ENCODE measurements around the gene GPR89B.
"Not testable (repeated sequence)": the region's sequence is repeated elsewhere in the genome, so short reads cannot be mapped to it uniquely, and the experiment has no call there.

The GPR89B gene

DNA sequence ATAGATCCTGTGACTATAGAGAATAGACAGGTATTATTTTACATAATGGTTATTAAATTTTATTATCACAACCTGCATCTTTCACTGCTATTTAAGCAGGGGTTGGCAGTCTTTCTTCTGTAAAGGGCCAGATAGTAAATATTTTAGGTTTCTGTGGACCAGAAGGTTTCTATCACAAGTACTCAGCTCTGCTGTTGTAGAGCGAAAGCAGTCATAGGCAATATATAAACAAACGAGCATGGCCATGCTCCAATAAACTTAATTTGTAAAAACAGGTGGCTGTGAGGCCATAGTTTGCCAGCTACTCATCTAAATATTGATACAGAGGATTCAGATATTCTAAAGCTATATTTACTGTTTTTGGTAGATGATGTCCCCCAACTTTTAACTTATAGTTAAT is 12.2 kb downstream of the GPR89B start:
- DNase-seq (ENCODE audit: low read depth): not testable (repeated sequence)

DNA sequence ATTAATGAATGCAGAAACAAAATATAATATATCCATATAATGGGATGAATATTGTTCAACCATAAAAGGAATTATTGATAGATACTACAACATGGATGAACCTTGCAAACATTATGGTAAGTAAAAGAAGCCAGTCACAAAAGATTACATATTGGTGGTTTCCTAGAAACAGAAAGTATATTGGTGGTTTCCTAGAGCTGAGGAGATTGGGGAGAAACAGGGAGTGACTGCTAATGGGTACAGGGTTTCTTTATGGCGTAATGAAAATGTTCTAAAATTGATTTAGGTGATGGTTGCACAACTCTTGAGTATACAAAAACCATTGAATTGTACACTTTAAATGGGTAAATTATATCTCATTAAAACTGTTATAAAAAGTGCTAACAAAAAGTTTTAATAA is 14.3 kb downstream of the GPR89B start:
- DNase-seq (ENCODE audit: low read depth): not testable (repeated sequence)

DNA sequence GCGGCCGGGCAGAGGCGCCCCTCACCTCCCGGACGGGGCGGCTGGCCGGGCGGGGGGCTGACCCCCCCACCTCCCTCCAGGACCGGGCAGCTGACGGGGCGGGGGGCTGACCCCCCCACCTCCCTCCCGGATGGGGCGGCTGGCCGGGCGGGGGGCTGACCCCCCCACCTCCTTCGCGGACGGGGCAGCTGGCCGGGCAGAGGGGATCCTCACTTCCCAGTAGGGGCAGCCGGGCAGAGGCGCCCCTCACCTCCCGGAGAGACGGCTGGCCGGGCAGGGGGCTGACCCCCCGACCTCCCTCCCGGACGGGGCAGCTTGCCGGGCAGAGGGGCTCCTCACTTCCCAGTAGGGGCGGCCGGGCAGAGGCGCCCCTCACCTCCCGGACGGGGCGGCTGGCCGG is 21.3 kb downstream of the GPR89B start:
- DNase-seq (ENCODE audit: low read depth): not testable (repeated sequence)

DNA sequence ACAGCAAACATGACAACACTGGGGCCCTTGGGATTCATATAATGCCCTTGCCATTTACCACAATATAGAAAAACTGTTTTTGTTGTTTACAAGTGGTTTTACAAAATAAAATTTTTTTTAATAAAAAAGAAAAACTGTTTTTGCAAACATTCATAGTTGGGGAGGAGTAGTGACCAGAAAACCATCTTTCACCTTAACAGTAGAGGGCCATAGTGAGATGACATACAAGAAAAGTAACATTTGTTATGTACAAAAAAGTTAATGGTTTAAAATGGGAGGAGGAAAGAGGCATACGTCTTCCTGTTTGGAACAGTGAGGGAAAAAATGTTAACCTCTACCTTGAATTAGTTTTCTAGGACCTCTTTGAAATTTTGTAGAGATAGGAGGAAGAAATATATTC is 30.7 kb downstream of the GPR89B start:
- DNase-seq (ENCODE audit: low read depth): not testable (repeated sequence)

DNA sequence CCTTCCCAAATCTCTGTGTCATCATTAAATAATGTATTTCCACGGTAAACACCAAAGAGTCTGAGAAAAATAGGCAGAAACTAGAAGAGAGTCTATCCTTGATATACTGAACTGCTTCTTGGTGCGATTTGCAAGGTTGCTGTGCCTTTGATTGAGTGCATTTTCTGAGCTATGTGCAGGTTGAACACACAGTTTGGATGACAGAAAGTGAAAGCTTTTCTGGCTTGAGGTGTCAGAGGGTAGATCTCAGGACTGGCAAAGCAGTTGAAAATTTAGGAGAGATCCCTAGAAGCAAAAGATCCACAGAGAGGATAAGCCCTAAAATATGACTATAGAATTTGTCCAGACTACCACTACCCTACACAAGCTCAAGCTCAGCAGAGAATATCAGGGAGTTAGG is 31.5 kb downstream of the GPR89B start:
- not testable (repeated sequence) for DNase-seq (ENCODE audit: low read depth)

DNA sequence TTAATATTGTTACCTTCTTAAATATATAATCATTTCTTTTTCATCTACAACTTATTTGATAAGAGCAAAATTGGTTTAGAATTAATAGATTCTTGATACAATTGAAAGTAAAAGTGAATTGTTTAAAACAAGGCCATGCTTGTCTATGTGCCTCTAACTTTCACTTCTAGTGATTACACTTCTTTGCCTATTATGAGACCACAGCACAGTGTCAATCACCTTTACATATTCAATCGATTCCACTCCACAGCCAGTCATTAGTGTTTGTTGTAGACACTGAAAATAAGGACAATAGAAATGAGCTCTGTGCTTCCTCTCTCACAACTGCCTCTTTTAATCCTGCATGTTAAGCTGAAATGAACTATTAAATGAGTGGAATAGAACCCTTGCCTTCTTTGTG is 36.4 kb downstream of the GPR89B start:
- DNase-seq (ENCODE audit: low read depth): not testable (repeated sequence)

DNA sequence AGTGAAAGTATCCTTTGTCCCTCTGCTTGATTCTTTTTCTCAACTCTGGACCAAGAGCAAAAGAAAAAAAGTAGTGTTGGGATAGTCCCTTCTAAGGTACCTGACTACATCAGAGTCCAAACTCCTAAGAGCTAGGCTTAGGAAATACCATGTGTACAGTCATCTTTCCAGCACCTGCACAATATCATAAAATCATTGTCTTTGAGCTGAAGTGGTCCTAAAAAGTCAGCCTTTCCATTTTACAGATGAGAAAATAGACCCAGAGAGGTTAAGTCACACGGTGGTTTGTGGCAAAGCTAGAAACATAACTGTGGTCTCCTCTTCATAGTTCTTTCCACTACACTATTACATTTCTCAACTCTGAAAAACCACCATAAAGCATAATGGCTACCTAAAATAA is 38.4 kb downstream of the GPR89B start:
- not testable (repeated sequence) for DNase-seq (ENCODE audit: low read depth)

DNA sequence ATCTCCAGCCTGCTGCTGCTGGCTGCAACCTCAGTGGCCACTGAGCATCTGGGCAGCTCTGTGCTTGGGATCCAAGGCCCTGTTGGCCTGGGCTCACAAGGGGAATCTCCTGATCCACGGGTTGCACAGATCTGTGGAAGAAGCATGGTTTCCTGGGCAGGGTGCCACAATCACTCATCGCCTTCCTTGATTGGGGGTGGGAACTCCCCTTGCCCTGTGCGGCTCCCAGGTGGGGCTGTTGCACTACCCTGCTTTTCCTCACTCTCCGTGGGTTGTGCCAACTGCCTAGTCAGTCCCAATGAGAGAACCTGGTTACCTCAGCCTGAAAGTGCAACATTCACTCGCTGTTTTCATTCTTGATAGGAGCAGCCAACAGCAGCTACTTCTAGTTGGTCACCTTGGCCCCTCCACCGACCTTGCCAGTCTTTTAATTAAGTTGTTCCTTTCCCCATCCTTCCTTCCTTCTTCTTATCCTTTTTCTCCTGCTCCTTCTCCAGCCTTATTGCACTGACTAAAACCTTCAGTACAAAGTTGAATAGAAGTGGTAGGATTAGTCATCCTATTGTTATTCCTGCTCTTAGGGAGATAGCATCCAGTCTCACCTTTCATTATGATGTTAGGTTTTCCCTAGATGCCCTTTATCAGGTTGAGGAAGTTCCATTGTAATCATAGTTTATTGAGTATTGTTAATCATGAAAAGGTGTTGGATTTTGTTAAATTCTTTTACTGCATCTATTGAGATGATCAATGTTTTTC is 50.9 kb downstream of the GPR89B start:
- not testable (repeated sequence) for DNase-seq (ENCODE audit: low read depth)

DNA sequence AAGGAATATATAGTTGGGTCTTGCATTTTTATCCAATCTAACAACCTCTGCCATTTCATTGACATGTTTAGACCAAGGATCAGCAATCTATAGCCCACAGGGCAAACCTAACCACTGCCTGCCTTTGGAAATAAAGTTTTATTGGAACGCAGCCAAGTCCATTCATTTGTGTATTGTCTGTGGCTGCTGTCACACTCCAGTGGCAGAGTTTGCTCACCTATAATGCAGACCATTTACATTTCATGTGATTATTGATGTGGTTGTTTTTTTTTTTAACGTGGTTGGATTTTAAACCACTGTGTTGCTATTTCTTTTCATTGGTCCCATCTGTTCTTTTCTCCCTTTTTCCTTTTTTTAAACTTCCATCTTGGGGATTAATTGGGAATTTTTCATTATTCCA is 57.2 kb downstream of the GPR89B start:
- not testable (repeated sequence) for DNase-seq (ENCODE audit: low read depth)

DNA sequence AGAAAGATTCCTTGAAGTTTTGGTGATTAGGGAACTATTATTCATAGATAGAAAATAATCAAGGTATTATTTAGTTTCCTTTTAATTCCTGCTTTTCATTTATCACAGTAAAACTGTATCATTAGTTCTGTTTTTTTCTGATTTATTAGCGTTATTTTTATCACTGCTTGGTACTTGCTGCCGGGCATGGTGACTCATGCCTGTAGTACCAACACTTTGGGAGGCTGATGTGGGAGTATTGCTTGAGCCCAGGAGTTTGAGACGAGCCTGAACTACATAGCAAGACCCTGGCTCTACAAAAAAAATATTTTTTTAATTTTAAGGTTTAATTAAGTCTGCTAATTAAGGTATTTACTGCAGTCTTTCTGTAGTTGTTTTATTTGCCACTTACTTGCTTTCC is 59.7 kb downstream of the GPR89B start:
- not testable (repeated sequence) for DNase-seq (ENCODE audit: low read depth)

DNA sequence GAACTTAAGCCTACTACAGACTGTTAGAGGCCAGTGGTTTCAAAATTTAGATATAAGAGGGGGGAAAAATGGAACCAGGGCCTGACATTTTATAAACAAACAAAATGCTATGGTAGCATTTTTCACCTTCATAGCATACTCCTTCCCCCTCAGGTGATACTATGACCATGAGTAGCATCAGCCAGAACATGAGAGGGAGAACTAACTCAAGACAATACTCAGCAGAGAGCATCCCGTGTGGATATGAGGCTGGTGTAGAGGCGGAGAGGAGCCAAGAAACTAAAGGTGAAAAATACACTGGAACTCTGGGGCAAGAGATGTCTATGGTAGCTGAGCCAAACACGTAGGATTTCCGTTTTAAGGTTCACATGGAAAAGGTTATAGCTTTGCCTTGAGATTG is 64.7 kb downstream of the GPR89B start:
- not testable (repeated sequence) for DNase-seq (ENCODE audit: low read depth)

DNA sequence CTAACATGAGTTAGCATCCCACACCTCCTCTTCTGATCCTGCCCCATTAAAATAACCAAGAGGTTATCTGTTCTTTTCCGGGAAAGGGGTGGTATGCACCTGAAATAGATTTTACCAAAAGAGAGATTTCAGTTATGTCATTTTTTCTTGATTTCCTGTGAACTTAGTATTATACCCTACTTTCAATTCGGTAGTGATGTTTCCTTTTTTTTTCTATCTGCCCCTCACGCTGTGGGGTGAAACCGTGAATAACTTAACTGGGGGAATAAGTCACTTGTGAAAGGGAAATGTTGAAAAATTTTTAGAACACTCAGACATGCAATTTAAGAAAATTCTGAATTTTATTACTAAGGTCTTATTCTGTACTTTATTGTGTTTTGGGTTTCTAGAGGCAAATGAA is 65.2 kb downstream of the GPR89B start:
- DNase-seq (ENCODE audit: low read depth): not testable (repeated sequence)

DNA sequence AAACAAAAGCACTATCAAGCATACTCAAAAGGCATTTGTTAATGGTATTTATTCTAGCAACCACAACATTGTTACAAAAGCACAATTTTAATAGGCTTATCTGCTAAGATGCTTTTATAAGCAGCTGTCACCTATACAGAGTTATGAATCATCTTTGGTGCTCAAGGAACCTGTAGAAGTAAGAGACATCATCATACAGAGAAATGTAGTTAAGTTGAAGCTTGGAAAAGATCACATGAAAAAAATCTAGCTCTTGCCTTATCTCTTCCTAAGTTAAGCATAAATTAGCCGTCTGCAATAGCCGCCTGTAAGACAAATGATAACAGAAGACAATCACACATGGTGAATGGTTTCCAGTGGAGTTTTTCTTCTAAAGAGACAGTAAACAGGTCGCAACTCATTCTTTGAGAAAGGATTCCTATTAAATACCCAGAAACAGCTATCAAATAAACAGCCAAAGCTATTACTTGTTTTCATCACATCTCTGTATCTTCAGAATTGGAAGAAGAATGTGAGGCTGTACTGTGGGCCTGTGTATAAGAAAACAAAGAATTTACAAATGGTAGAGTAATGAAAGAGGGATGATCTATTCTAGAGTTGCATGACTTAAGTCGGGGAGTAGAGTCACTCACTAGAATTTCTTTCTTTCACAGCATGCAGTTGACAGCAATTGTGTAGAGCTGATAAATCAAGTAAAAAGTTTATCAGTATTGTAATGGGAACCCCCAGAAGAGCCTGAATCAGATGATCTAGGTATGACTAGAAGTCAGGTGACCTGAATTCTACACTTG is 65.8 kb downstream of the GPR89B start:
- not testable (repeated sequence) for DNase-seq (ENCODE audit: low read depth)

DNA sequence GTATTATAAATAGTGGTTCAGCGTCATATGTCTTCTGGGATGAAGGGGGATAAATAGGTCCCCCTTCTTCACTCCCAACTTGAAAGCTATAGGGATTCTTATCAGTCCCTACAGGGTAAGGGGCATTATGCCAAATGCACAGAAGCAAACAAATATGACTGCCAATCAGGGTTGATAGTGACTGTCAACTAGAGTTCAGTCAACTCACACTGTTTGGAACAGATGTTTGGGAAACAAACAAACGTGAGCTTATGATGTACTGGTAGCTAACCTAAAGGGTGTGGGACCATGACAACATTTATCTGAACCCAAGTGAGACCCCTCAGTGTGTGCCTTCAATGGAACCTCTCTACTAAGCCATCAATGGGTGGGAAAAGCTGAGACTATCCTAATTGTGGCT is 67.9 kb downstream of the GPR89B start:
- DNase-seq (ENCODE audit: low read depth): not testable (repeated sequence)

DNA sequence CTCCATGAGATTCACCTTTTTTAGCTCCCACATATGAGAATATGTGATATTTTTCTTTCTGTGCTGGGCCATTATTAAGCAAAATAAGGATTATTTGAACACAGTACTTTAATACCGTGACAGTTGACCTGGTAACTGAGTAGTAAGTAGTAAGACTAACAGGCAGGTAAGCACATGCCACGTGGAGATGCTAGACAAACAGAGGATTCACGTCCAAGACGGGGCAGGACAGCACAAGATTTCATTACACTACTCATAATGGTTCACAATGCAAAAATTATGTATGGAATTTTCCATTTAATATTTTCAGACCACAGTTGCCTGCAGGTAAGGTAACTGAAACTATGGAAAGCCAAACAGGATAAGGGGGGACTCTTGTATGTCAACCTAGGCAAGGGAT is 79.5 kb downstream of the GPR89B start:
- not testable (repeated sequence) for DNase-seq (ENCODE audit: low read depth)

DNA sequence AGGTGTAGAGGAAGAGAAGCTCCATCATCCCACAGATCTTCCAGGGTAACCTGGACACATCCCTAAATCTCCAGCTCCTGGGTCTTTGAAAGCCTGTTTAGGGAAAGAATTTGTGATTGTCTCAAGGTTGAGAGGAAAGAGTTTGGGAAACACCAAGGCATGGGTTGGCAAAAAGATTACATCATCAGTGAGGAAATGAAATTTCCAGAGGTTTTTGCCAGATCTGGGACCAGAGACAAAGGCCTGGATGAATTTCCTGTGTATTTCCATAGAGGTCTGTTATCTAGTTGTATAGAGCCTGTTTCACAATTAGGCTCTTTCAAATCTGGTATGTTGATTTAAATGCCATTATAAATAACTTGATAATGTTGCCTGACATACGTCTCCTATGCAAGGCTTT is 82.3 kb downstream of the GPR89B start:
- no peak for DNase-seq (ENCODE audit: low read depth)

DNA sequence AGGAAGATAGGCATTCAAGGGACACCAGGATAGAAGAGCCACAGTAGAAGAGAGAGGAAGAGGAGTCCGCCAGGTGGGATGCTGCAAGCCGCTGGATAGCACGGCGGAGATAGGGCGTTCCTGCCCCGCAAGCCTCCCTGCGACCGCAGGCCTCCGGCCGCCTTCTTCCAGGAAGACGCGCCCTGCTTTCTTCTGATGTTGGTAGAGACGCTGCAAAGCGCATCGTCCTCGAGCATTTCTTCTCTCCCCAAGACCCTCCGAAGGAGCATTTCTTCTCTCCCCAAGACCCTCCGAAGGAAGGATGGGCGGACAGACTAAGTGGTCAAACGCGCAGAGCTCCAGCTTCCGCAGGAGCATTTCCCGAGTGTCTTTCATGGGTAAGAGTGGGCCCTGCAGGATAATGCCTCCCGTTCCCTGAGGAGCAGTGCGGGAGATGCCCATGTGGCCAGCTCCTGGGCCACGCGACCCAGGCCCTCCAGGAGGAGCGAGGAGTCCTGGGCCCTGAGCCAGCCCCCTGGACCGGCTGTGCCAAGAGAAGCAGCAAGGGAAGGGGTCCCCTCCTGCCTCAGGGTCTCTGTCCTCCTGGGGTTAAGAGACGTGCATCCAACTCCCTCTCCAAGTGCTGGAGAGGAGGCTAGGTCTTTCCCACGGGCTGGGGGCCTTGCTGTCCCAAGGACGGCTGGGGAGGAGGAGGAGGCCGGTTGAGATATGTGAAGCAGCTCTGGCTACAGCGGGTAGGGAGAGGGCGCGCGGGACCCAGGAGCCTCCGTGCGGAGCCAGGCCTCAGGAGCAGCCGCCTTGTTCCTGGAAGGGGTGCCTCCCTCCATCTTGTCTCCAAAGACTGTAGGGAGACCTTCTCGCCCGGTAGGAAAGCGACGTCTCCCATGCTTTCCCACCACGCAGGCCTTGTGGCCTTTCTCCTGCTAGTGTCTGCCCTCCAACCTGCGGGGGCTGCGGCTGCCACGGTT is 85.2 kb downstream of the GPR89B start:
- not testable (repeated sequence) for DNase-seq (ENCODE audit: low read depth)

DNA sequence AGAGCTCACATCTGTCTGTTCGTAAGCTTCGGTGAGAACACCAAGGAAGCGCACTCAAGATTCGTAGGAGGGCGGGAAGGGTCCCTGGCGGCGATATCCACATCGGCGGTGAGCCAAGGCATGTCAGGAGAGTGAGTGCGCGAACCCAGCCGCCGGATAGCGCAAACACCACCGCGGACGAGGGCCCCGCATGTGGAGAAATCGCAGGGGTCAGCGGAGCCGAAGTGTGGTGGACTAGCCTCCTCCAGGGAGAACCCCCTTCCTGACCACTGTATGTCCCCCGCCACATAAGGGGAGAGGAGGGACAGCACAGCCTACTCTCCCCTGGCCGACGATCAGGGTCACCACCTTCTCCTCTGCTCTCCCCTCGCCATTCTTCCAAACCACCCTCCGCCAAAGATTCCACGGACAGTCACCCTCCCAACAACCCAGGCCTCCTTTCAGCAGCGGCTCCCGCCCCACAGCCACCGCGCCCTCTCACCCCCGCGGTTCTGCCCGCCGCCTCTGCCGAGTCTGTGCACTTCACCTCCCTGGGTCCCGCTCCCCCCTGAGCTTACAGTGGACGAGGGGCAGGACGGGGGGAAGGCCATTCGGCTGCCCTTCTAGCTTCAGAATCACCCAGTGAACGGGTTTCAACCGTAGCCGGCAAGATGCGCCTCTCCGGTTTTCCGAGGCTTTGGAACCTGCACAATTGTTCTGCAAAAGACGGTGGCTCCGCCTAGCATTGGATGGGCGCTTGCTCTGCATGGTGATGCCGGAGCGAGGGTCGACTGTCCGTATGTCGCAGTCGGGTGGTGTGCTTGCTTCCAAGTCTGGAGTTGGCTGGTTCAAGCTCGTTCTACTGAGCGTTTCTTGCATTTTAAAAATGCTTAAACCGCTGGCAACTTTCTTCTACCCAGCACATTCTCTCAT is 86.3 kb downstream of the GPR89B start:
- DNase-seq (ENCODE audit: low read depth): not testable (repeated sequence)

DNA sequence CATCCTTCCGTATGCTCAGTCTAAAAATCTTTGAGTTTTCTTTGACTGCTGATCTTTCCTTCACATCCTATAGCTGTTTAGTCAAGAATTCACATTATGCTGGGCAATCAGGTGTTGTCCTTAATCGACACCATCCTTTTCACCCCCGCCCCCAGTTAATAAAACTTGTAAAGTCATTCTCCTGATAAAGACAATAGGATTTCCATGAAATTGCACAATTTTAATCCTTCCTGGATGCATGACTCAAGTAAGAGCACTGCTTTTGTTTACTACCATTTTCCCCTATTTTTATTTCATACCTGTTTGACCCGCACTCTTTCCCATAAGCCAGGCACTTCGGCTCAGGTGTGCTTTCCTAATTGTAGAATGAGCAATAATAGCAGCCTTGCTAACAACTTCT is 96.7 kb downstream of the GPR89B start:
- DNase-seq (ENCODE audit: low read depth): not testable (repeated sequence)

DNA sequence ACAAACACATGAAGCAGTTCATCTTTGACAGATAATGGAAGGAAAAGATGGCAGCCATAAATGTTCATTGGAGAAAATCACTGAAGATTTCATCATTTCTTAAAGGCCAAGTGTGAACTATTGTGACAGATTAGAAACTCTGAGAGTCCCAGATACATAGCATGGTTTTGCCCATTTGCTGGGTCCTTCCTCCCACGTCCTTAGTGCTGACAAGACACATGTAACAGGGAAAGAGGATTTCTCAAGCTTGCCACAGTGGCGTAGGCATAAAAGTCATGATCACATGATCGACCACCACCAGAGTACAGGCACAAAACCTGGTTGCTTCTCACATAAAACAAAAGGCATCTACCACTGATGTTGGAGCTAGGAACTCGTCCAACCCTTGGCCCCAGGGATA is 98.8 kb downstream of the GPR89B start:
- DNase-seq (ENCODE audit: low read depth): not testable (repeated sequence)

DNA sequence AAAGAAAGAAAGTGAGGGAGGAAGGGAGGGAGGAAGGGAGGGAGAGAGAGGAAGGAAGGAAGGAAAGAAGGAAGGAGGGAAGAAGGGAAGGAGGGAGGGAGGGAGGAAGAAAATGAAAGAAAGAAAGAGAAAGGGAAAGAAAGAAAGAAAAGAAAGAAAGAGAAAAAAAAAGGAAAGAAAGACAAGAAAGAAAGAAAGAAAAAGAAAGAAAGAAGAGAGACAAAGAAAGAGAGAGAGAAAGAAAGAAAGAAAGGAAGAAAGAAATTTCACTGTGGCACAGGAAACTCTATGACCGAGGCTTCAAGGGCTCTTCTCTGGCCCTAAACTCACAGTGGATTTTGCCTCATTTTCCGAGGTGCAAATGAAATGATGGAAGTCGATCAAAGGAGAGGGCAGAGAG is 104.0 kb downstream of the GPR89B start:
- not testable (repeated sequence) for DNase-seq (ENCODE audit: low read depth)

Data from activated T-cell treated with anti-CD3 and anti-CD28 coated beads for 1 hour (primary cell).